Measurements from ENCODE around the gene TAF11L4. TPM values are rescaled to one million over a fixed set of nuclear protein-coding genes. Genes with fewer than 3 reads are reported as not detected.
"Not testable (repeated sequence)": the region's sequence is repeated elsewhere in the genome, so short reads cannot be mapped to it uniquely, and the experiment has no call there.

TAF11L4 gene
- not detected in 2 replicates for total RNA-seq (2011; cell fraction: chromatin; rRNA removed; ENCODE audit: low replicate concordance)
- total RNA-seq (2011; cell fraction: nucleolus; rRNA removed) = not detected in 2 replicates
- not detected in 2 replicates for total RNA-seq (2011; cell fraction: nucleoplasm; rRNA removed)
- total RNA-seq (2014; rRNA removed) (not detected in 2 replicates), total RNA-seq (2014; rRNA removed; fragmentation: Illumina TruSeq; extraction: Trizol) (not detected in 2 replicates), total RNA-seq (2015; rRNA removed; fragmentation: Illumina TruSeq; extraction: Trizol) (not detected in 2 replicates), total RNA-seq (2021) (not detected in 2 replicates), polyA plus RNA-seq (2011; rRNA removed) (not detected in 2 replicates), polyA plus RNA-seq (2014; fragmentation: Illumina TruSeq; extraction: Trizol) (not detected in 2 replicates), polyA plus RNA-seq (2014; fragmentation: Nextera tagmentation; extraction: Ambion mirVana) (not detected), polyA plus RNA-seq (2014; rRNA removed) (not detected in 2 replicates), polyA minus RNA-seq (2011; rRNA and poly(A)+ RNA removed) (not detected in 2 replicates), Bru-seq, nascent RNA (not detected), BruChase-seq, experiment 1, labeled RNA remaining after a 2-hour chase (not detected), BruChase-seq, experiment 2, labeled RNA remaining after a 6-hour chase (not detected)
- not detected in 2 replicates for polyA plus RNA-seq (2011; cell fraction: cytosol; rRNA removed)
- not detected in 2 replicates for polyA plus RNA-seq (2011; cell fraction: nucleus; rRNA removed)
- not detected in 2 replicates for polyA plus RNA-seq (2012)
- not detected in 2 replicates for polyA minus RNA-seq (2011; cell fraction: cytosol; rRNA and poly(A)+ RNA removed)
- polyA minus RNA-seq (2011; cell fraction: nucleus; rRNA and poly(A)+ RNA removed) = not detected in 2 replicates
- long read RNA-seq, experiment 1 = 0 reads
- long read RNA-seq, experiment 2 = 0 reads
- long read RNA-seq, experiment 3 = 0 reads

- H3K27me3 ChIP-seq (ENCODE audit: control insufficient read depth in 2 of 2, insufficient read depth in 2 of 2, low read length in 2 of 2); H3K4me1 ChIP-seq (replicated peaks in 1 of 2; ENCODE audit: control insufficient read depth in 2 of 2, insufficient read depth in 2 of 2, low read length in 2 of 2); H3K4me2 ChIP-seq (ENCODE audit: insufficient read depth, low read length); CTCF ChIA-PET (ENCODE audit: low intra/inter-chr PET ratio); H3K4me3 ChIP-seq; H3K27ac ChIP-seq (ENCODE audit: extremely low read depth, low read depth, low read length); H3K36me3 ChIP-seq (ENCODE audit: control insufficient read depth, insufficient read depth, low read length); H2AFZ ChIP-seq (ENCODE audit: low read depth, low read length); H3K9me1 ChIP-seq (ENCODE audit: control insufficient read depth, insufficient read depth, low read length); H3K9ac ChIP-seq (ENCODE audit: insufficient read depth in 1 of 2, low read depth in 2 of 2, low read length in 2 of 2); H4K20me1 ChIP-seq (replicated peaks; ENCODE audit: control insufficient read depth, insufficient read depth, low read length); in situ Hi-C loops (cut with MboI); POLR2A ChIA-PET; FAIRE-seq; ATAC-seq; intact Hi-C loops (cut with micrococcal nuclease); DNase-seq (ENCODE audit: extremely low read depth in 1 of 4, low spot score in 3 of 4); H3K9me3 ChIP-seq (replicated peaks; ENCODE audit: control insufficient read depth, insufficient read depth, low read depth, low read length); H3K79me2 ChIP-seq (ENCODE audit: control insufficient read depth, insufficient read depth, low read length): not testable (repeated sequence)
- BruUV-seq (replicated peaks) = TSS peak; percentile 79
- no CpG with 5 or more reads among the region's 15 CpGs for WGBS (ENCODE audit: insufficient coverage, low coverage, missing lambda C conversion rate)
Measured at GRCh38 chr5:17521501-17521900, at the start of gene TAF11L4. Gene TAF11L4 (plus strand): TSS chr5:17521801.

DNA sequence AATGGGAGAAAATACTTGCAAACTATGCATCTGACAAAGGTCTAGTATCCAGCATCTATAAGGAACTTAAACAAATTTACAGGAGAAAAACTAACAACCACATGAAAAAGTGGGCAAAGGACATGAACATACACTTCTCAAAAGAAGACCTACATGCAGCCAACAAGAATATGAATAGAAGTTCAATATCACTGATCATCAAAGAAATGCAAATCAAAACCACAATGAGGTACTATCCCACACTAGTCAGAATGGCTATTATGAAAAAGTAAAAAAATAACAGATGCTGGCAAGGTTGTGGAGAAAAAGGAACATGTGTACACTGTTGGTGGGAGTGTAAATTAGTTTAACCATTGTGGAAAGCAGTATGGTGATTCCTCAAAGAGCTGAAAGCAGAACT lies 46.5 kb upstream of the TAF11L4 start:
- H2AFZ ChIP-seq (ENCODE audit: low read depth, low read length); POLR2A ChIA-PET; H3K4me3 ChIP-seq; CTCF ChIA-PET (ENCODE audit: low intra/inter-chr PET ratio); BruUV-seq (replicated peaks); FAIRE-seq; H3K9ac ChIP-seq (ENCODE audit: insufficient read depth in 1 of 2, low read depth in 2 of 2, low read length in 2 of 2); ATAC-seq; H3K9me1 ChIP-seq (ENCODE audit: control insufficient read depth, insufficient read depth, low read length); H4K20me1 ChIP-seq (replicated peaks; ENCODE audit: control insufficient read depth, insufficient read depth, low read length); H3K4me2 ChIP-seq (ENCODE audit: insufficient read depth, low read length); H3K4me1 ChIP-seq (replicated peaks in 1 of 2; ENCODE audit: control insufficient read depth in 2 of 2, insufficient read depth in 2 of 2, low read length in 2 of 2); DNase-seq (ENCODE audit: extremely low read depth in 1 of 4, low spot score in 3 of 4); H3K79me2 ChIP-seq (ENCODE audit: control insufficient read depth, insufficient read depth, low read length); intact Hi-C loops (cut with micrococcal nuclease); H3K36me3 ChIP-seq (ENCODE audit: control insufficient read depth, insufficient read depth, low read length); H3K27me3 ChIP-seq (ENCODE audit: control insufficient read depth in 2 of 2, insufficient read depth in 2 of 2, low read length in 2 of 2); H3K27ac ChIP-seq (ENCODE audit: extremely low read depth, low read depth, low read length); H3K9me3 ChIP-seq (replicated peaks; ENCODE audit: control insufficient read depth, insufficient read depth, low read depth, low read length): not testable (repeated sequence)
- in situ Hi-C loops (cut with MboI) = loop anchor here (25.0 kb wide), 1 partner anchor 837 kb away; no protein-coding TSS in a partner anchor

All from K562 (cell line).